BLaER1 treated with 17β-estradiol and CSF1 and Interleukin-3, amounts not matched to agents 10 nM and 100 nM (cell line): ENCODE results near the gene DIAPH3.

ENCODE experiments used
- H3K27ac ChIP-seq, 11 experiments: shearing (Covaris generic); formaldehyde crosslinking; 2 replicates each; pipeline ENCODE4 v1.8.1; 2022
- H3K27me3 ChIP-seq, 11 experiments: shearing (Covaris generic); formaldehyde crosslinking; 2 replicates each; pipeline ENCODE4 v1.8.1; 2022
- H3K36me3 ChIP-seq, 11 experiments: shearing (Covaris generic); formaldehyde crosslinking; 2 replicates each; pipeline ENCODE4 v1.8.1; 2022
- H3K4me1 ChIP-seq, 10 experiments: shearing (Covaris generic); formaldehyde crosslinking; 2 replicates each; pipeline ENCODE4 v1.8.1; 2022
- H3K4me2 ChIP-seq, 11 experiments: shearing (Covaris generic); formaldehyde crosslinking; 2 replicates each; pipeline ENCODE4 v1.8.1; 2022
- H3K4me3 ChIP-seq, 10 experiments: shearing (Covaris generic); formaldehyde crosslinking; 2 replicates each; pipeline ENCODE4 v1.8.1; 2022
- H3K9ac ChIP-seq, 11 experiments: shearing (Covaris generic); formaldehyde crosslinking; 2 replicates each; pipeline ENCODE4 v1.8.1; 2022
- H3K9me3 ChIP-seq, 11 experiments: shearing (Covaris generic); formaldehyde crosslinking; replicated peaks in 1 of 11; 2 replicates each; pipeline ENCODE4 v1.8.1; 2022
- H4K20me1 ChIP-seq, 11 experiments: shearing (Covaris generic); formaldehyde crosslinking; 2 replicates each; pipeline ENCODE4 v1.8.1; 2022
- Cebpa-rat ChIP-seq, 11 experiments: shearing (Covaris generic); IDR thresholded peaks; 2 replicates each; pipeline ENCODE4 v1.8.1; 2022

Gene DIAPH3

DNA sequence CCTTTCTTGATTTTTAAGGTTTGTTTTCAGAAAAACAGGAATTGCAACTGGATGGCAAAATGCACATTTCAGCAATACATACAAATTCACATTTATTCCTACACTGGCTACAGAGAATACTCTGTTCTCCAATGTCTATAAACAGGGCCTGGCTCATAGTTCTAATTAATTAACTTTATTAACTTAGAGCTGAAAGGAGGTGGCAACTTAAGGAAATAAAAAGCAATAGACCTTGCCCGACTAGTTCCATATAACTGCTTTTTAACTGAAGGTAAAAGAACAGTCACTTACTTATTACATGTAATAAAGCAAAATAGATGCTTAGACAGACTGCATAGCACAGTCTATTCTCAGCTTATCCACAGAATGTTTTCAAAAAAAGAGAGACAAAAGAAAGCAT is 498.5 kb downstream of the DIAPH3 start:
- H3K9ac ChIP-seq = no peak overlapping the region
- TF ChIP-seq Cebpa-rat (IDR thresholded peaks at IDR 0.05) = no peak

DNA sequence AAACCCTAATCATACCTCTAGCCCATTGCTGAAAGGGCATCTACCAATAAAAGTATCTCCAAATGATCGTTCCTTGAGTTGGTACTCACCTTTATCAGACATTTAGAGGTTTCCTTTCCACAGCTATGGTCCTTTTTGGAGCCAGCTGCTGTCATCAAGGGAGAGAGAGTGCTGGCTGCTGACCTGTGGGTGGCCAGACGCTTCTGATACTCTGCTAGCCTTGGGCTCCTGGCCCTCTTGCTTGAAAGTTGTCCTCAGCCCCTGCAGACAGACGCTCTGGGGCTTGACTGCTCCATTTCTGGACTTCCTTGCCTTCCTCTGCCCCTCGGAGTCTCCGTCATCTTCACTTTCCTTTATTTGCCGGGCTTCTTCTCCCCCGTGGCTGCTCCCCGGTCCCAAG is 499.1 kb downstream of the DIAPH3 start:
- Histone ChIP-seq H3K4me1 (peaks cover 8 to 38% (median 13%) of the 10 kb centered on the region in 10 experiments; a peak in 19 of 20 replicates), H3K9ac (no peak overlapping the region), H3K9me3 (peaks cover 0 to 37% (median 21%) of the 10 kb centered on the region in 11 experiments; a peak in 16 of 22 replicates), H4K20me1 (no peaks in the 10 kb centered on the region), H3K36me3 (peaks cover 0 to 16% (median 6%) of the 10 kb centered on the region in 11 experiments; a peak in 10 of 22 replicates), H3K4me3 (no peak overlapping the region), H3K27ac (no peak overlapping the region), H3K27me3 (no peaks in the 10 kb centered on the region), H3K4me2 (peak overlapping the region in 2 of 11 experiments; percentile 20 to 73; a peak in 4 of 22 replicates)
- TF ChIP-seq Cebpa-rat (IDR thresholded peaks at IDR 0.05) = no peak

More for the DNA sequence above, 498.5 kb downstream of the DIAPH3 start:
- H3K9me3 ChIP-seq = peaks cover 0 to 42% (median 23%) of the 10 kb centered on the region in 11 experiments; a peak in 16 of 22 replicates
- H3K27ac ChIP-seq = no peak overlapping the region
- H3K4me2 ChIP-seq = peak overlapping the region in 3 of 11 experiments; percentile 10 to 73 (median 71); a peak in 4 of 22 replicates
- H3K4me3 ChIP-seq = no peak overlapping the region
- peaks cover 0 to 16% (median 6%) of the 10 kb centered on the region in 11 experiments; a peak in 10 of 22 replicates for H3K36me3 ChIP-seq
- H3K4me1 ChIP-seq = peaks cover 8 to 41% (median 17%) of the 10 kb centered on the region in 10 experiments; a peak in 19 of 20 replicates
- no peaks in the 10 kb centered on the region for H4K20me1 ChIP-seq
- no peaks in the 10 kb centered on the region for H3K27me3 ChIP-seq

DNA sequence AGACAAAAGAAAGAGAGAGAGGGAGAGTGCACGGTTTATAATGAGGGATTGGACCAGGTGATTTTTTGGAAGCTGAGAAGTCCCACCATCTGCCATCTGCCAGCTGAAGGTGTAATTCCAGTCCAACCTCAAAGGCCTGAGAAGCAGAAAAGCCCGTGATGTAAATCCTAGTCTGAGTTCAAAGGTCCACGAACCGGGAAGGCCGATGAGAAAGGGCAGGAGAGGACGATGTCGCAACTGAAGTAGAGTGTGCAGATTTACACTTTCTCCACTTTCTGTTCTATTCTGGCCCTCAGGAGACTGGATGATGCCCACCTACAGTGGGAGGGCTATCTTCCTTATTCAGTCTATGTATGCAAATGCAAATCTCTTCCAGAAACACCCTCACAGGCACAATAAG is 500.0 kb downstream of the DIAPH3 start:
- peak in 2 of 11 experiments; percentile 15 to 28; a peak in 1 of 22 replicates for TF ChIP-seq Cebpa-rat (IDR thresholded peaks at IDR 0.05)
- Histone ChIP-seq H3K36me3 (peaks cover 0 to 16% (median 6%) of the 10 kb centered on the region in 11 experiments; a peak in 10 of 22 replicates), H3K4me1 (peaks cover 8 to 38% (median 13%) of the 10 kb centered on the region in 10 experiments; a peak in 19 of 20 replicates), H3K27me3 (no peaks in the 10 kb centered on the region), H3K9ac (no peak overlapping the region), H3K9me3 (peaks cover 0 to 30% (median 15%) of the 10 kb centered on the region in 11 experiments; a peak in 15 of 22 replicates), H3K4me3 (no peak overlapping the region), H3K4me2 (no peak overlapping the region), H3K27ac (no peak overlapping the region), H4K20me1 (no peaks in the 10 kb centered on the region)

DNA sequence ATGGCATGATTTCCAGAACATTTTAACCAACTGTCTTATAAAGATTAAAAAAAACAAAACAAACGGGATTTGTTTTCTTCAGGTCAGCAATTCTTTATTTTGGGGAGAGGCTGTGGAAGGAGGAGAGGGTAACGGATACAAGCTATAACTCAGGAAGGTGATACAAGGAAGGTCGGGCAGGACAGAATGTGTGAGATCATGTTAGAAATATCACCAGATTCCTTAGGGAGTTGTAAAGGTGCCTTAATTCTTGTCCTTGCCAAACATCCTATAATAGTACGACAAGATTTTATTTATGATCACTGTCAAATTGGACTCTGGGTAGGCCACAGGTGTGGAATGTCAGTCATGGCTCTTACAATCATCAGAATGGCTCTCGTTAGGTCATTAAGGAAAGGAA is 503.1 kb downstream of the DIAPH3 start:
- Histone ChIP-seq H3K4me1 (peaks cover 0 to 13% (median 0%) of the 10 kb centered on the region in 10 experiments; a peak in 6 of 20 replicates), H3K4me2 (no peak overlapping the region), H3K9ac (no peak overlapping the region), H3K4me3 (no peak overlapping the region), H3K27me3 (no peaks in the 10 kb centered on the region), H3K9me3 (peaks cover 0 to 20% (median 12%) of the 10 kb centered on the region in 11 experiments; a peak in 15 of 22 replicates), H3K36me3 (peaks cover 0 to 16% (median 6%) of the 10 kb centered on the region in 11 experiments; a peak in 10 of 22 replicates), H4K20me1 (no peaks in the 10 kb centered on the region), H3K27ac (no peak overlapping the region)
- TF ChIP-seq Cebpa-rat (IDR thresholded peaks at IDR 0.05) = no peak

DNA sequence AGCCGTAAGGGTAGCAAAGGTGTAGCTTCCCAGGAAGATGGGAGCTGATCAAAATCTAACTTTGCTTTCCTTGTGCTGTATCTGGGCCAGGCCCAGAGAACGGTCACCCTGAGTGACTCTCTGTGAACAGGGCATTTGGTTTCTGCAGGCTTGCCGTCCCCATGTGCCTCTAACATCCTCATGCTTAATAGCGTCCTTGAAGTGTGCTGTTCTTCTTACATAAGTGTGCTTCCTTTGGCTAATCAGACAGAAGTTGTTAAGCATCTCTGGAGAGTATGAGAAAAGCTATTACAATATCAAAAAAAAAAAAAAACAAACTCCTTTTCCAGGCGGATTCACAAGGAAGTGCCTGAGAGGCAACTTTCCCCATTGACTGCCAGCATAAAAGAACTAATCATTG is 503.7 kb downstream of the DIAPH3 start:
- Histone ChIP-seq H3K27ac (no peak overlapping the region), H3K4me3 (no peak overlapping the region), H3K36me3 (peaks cover 0 to 16% (median 6%) of the 10 kb centered on the region in 11 experiments; a peak in 10 of 22 replicates), H3K9ac (no peak overlapping the region), H3K9me3 (peaks cover 0 to 20% (median 12%) of the 10 kb centered on the region in 11 experiments; a peak in 14 of 22 replicates), H3K27me3 (no peaks in the 10 kb centered on the region), H3K4me1 (peaks cover 0 to 7% (median 0%) of the 10 kb centered on the region in 10 experiments; a peak in 6 of 20 replicates), H4K20me1 (no peaks in the 10 kb centered on the region), H3K4me2 (no peak overlapping the region)
- TF ChIP-seq Cebpa-rat (IDR thresholded peaks at IDR 0.05) = no peak

DNA sequence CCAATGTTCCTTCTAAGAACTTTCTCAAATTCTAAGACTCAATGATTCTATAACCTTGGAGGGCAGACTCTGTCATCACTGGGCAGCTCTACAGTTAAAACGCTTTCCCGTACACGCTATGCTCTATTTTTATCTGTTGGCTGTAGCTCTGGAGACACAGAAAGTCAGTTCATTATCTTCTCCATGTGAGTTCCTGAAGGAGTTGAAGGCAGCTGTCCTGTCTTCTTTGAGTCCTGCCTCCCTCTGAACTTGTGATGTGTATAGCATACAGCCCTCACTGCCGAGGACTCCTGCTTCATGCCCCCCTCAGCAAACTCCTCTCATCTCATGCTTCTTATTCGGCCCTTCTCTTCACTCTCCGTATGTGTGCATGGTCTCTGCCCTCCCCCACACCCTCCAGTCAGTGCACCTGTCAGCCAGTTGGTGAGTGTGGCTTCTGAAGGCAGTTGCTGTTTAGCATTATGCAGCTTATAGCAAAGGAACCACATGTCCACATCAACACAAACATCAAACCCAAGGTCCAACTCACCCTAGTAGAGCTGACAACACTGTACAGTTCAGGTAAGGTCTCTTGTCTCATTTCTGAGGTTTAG is 504.9 kb downstream of the DIAPH3 start:
- Histone ChIP-seq H3K4me1 (no peaks in the 10 kb centered on the region), H3K4me2 (no peak overlapping the region), H3K9me3 (peaks cover 0 to 10% (median 9%) of the 10 kb centered on the region in 11 experiments; a peak in 13 of 22 replicates), H3K4me3 (no peak overlapping the region), H3K9ac (no peak overlapping the region), H3K27ac (no peak overlapping the region), H4K20me1 (no peaks in the 10 kb centered on the region), H3K27me3 (no peaks in the 10 kb centered on the region), H3K36me3 (peaks cover 0 to 8% (median 0%) of the 10 kb centered on the region in 11 experiments; a peak in 4 of 22 replicates)
- no peak for TF ChIP-seq Cebpa-rat (IDR thresholded peaks at IDR 0.05)

DNA sequence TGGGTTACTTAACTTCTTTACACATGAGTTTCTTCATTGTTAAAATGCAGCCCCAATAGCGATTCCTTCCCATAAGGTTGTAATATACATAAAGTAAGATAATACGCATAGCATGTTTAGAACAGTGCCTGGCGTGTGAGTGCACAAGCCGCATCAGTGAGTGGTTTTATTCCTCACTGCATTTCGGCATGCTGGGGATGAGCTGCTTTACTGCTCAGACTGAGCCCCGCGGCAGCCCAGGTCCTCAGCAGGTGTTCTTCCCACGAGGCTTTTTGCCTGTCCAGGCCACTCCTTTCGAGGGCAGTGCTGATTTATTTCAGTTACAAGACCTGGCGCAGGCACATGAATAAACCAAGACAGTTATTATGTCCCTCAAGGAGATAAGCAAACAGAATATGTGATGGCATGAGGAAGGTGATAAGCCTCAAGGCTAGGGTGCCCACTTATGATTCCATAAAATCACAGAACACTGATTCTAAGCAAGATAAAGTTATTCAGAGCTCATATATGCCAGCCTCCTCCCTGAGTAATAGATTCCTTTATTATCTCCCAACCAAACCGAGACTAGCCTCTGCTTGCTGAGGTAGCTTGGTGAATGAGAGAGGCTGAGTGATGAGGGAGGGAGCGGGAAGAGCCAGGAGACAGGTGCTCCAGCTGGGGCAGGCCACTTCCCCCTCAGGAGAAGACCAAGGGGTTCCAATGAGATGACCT is 505.5 kb downstream of the DIAPH3 start:
- Histone ChIP-seq H3K4me2 (no peak overlapping the region), H3K9ac (no peak overlapping the region), H3K27me3 (no peaks in the 10 kb centered on the region), H3K4me1 (no peaks in the 10 kb centered on the region), H3K36me3 (peaks cover 0 to 2% (median 0%) of the 10 kb centered on the region in 11 experiments; a peak in 1 of 22 replicates), H4K20me1 (no peaks in the 10 kb centered on the region), H3K27ac (no peak overlapping the region), H3K4me3 (no peak overlapping the region), H3K9me3 (peaks cover 0 to 4% (median 2%) of the 10 kb centered on the region in 11 experiments; a peak in 12 of 22 replicates)
- TF ChIP-seq Cebpa-rat (IDR thresholded peaks at IDR 0.05) = no peak

DNA sequence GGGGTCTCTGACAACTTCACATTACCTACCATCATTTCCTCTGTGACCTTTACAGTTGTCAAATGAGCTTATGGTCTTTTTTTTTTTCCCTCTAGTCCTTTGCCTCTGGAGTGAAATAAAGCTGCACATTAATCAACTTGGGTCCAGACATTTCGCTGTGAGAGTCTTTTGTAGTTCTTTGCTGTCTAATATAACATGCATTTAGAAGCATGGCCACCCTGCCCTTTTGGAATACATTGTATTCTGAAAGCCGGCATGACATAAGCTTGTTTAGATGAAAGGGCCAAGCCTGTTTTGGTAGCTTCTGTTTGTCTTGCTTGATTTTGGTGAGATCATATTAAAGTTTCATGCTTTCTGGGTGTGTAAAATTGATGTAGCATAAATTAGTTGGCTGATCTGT is 509.8 kb downstream of the DIAPH3 start:
- H3K27me3 ChIP-seq = no peaks in the 10 kb centered on the region
- TF ChIP-seq Cebpa-rat (IDR thresholded peaks at IDR 0.05) = no peak
- no peak overlapping the region for H3K4me2 ChIP-seq
- H3K9ac ChIP-seq = no peak overlapping the region
- no peak overlapping the region for H3K4me3 ChIP-seq
- no peaks in the 10 kb centered on the region for H3K9me3 ChIP-seq
- H4K20me1 ChIP-seq = no peaks in the 10 kb centered on the region
- H3K4me1 ChIP-seq = peaks cover 0 to 13% (median 0%) of the 10 kb centered on the region in 10 experiments; a peak in 6 of 20 replicates
- H3K27ac ChIP-seq = no peak overlapping the region
- H3K36me3 ChIP-seq = no peaks in the 10 kb centered on the region

DNA sequence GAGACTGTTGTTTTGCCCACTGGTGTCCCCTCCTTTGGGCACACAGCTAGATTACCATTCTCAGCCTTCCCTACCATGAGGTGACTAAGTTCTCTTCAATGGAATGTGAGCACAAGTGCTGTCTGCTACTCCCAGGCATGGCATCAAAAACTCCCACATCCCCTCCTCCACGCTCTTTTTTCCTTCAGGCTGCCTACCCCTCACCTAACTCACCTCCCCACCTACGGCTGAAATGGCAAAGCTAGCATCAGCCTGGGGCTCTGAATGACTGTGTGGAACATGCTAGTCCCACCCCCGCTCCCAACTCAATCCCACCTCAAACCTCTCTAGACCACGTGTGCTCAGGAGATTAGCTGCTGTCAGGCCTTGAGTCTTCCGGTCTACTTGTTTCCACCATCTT is 512.2 kb downstream of the DIAPH3 start:
- H3K27me3 ChIP-seq = no peaks in the 10 kb centered on the region
- peaks cover 0 to 13% (median 0%) of the 10 kb centered on the region in 10 experiments; a peak in 6 of 20 replicates for H3K4me1 ChIP-seq
- H3K9me3 ChIP-seq = peaks cover 0 to 13% (median 5%) of the 10 kb centered on the region in 11 experiments; a peak in 6 of 22 replicates
- H3K27ac ChIP-seq = no peak overlapping the region
- no peaks in the 10 kb centered on the region for H4K20me1 ChIP-seq
- no peak for TF ChIP-seq Cebpa-rat (IDR thresholded peaks at IDR 0.05)
- H3K36me3 ChIP-seq = no peaks in the 10 kb centered on the region
- no peak overlapping the region for H3K9ac ChIP-seq
- H3K4me2 ChIP-seq = peak overlapping the region in 5 of 11 experiments; percentile 12 to 58 (median 15); a peak in 7 of 22 replicates
- H3K4me3 ChIP-seq = no peak overlapping the region
